ENCODE results near the gene EML4.

EML4 gene

DNA sequence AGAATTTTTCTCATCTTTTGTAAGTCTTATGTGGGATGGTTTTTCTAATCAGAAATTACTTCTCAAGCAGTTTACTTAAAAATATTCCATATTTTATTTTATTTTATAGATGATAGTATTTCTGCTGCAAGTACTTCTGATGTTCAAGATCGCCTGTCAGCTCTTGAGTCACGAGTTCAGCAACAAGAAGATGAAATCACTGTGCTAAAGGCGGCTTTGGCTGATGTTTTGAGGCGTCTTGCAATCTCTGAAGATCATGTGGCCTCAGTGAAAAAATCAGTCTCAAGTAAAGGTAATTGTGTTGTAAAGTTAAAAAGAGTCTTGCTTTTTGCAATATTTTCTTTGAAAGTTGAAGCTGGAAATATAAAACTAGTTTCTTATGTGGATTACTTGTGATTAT lies 76.2 kb downstream of the EML4 start:
- Mint-ChIP-seq H3K4me3 (no peak overlapping the region), H3K9me3 (no peaks in the 10 kb centered on the region), H3K4me1 (ENCODE audit: low read depth) (peaks cover 2% of the 10 kb centered on the region), H3K27ac (no peak overlapping the region), H3K27me3 (ENCODE audit: low read depth) (no peaks in the 10 kb centered on the region), H3K36me3 (ENCODE audit: low read depth) (peaks cover 14% of the 10 kb centered on the region)
- no peak for DNase-seq (ENCODE audit: low spot score)

DNA sequence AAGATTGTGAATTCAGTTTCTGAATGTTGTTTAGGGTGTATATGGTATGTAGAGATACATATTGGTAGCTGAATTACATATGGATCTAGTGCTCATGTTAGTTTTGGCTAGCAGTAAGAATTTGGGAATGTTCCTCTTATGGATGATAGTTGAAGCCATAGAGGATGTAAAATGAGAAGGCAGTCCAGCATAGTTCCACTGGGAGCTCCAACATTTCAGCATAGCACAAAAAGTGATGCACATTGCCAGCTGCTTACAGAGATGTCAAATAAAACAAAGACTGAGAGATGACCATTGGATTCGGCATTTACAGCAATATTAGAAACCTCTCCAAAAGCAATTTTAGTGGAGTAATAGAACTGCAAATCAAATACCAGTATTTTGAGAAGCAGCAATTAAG lies 77.4 kb downstream of the EML4 start:
- H3K4me1 Mint-ChIP-seq (ENCODE audit: low read depth), result peaks cover 4% of the 10 kb centered on the region
- H3K36me3 Mint-ChIP-seq (ENCODE audit: low read depth), result peaks cover 17% of the 10 kb centered on the region
- H3K27ac Mint-ChIP-seq, result no peak overlapping the region
- H3K4me3 Mint-ChIP-seq, result no peak overlapping the region
- H3K9me3 Mint-ChIP-seq, result no peaks in the 10 kb centered on the region
- no peak for DNase-seq (ENCODE audit: low spot score)
- no peaks in the 10 kb centered on the region for H3K27me3 Mint-ChIP-seq (ENCODE audit: low read depth)

DNA sequence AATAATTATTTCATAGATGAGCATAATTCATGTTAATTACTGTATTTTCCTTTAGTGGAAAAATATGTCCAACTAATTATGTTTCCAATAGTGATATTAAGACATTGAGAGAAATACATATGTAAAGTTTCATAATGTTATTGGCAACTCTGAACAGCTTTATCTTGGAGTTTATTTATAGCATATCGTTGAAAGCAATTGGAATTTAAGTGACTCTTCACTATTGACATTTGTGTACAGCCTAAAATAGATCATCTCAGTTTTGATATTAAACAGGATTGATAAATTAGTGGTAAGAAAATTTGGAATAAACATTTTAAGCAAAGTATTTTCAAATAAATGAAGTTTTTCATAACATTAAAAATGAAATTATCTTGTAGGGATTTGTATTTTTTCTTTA lies 79.7 kb downstream of the EML4 start:
- H3K4me1 Mint-ChIP-seq (ENCODE audit: low read depth), result peaks cover 17% of the 10 kb centered on the region
- no peaks in the 10 kb centered on the region for H3K9me3 Mint-ChIP-seq
- H3K4me3 Mint-ChIP-seq, result no peak overlapping the region
- no peak for DNase-seq (ENCODE audit: low spot score)
- H3K27ac Mint-ChIP-seq, result no peak overlapping the region
- no peaks in the 10 kb centered on the region for H3K27me3 Mint-ChIP-seq (ENCODE audit: low read depth)
- H3K36me3 Mint-ChIP-seq (ENCODE audit: low read depth), result peaks cover 22% of the 10 kb centered on the region

DNA sequence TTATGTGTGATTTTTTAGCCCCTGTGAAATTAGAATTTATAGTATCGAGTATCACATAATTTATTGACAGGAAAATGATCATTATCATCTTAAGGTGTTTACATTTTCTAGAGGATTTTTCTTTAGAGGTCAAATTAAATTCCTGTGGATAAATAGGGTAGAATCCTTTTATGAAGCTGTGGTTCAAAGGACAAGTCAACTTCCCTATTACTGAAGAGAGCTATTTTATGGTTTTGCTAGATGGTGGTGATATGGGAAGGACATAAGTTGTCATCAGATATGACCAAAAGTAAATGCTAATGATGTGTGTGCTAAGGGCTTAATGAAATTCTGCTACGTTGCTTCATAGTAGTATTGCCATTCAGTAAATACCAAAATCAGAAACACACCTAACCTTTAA lies 80.1 kb downstream of the EML4 start:
- H3K9me3 Mint-ChIP-seq, result no peaks in the 10 kb centered on the region
- DNase-seq (ENCODE audit: low spot score), result no peak
- no peak overlapping the region for H3K27ac Mint-ChIP-seq
- peaks cover 18% of the 10 kb centered on the region for H3K4me1 Mint-ChIP-seq (ENCODE audit: low read depth)
- no peaks in the 10 kb centered on the region for H3K27me3 Mint-ChIP-seq (ENCODE audit: low read depth)
- peaks cover 24% of the 10 kb centered on the region for H3K36me3 Mint-ChIP-seq (ENCODE audit: low read depth)
- no peak overlapping the region for H3K4me3 Mint-ChIP-seq

DNA sequence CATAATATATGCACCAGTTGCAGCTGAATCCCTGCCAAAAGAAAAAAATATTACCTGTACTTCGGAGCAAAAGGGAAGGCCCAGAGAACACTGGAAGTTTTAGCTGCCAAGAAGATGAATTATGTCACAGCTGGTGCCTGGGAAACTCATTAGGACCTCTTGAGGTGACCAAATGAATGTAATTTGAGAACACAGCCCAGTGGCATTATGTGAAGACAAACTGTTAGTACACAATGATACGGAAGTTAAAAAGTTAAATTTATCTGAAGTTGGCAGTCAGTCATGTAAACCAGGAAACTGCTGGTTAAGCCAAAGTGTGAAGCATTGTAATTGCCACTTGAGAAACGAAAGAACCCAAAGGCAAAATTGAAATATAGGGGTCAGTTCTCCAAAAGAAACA lies 80.7 kb downstream of the EML4 start:
- Mint-ChIP-seq H3K9me3 (no peaks in the 10 kb centered on the region), H3K27ac (no peak overlapping the region), H3K4me3 (no peak overlapping the region), H3K27me3 (ENCODE audit: low read depth) (no peaks in the 10 kb centered on the region), H3K4me1 (ENCODE audit: low read depth) (peaks cover 24% of the 10 kb centered on the region), H3K36me3 (ENCODE audit: low read depth) (peaks cover 29% of the 10 kb centered on the region)
- no peak for DNase-seq (ENCODE audit: low spot score)

DNA sequence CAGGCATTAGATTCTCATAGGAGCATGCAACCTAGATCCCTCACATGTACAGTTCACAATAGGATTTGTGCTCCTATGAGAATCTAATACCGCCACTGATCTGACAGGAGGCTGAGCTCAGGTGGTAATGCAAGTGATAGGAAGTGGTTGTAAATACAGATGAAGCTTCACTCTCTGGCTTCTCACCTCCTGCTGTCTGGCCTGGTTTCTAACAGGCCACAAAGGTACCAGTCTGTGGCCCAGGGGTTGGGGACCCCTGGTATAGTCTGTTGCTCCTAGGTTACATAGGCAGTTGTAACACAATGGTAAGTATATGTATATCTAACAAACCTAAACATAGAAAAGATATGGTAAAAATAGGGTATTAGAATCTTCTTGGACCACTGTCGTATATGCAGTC lies 81.8 kb downstream of the EML4 start:
- peaks cover 29% of the 10 kb centered on the region for H3K4me1 Mint-ChIP-seq (ENCODE audit: low read depth)
- no peak for DNase-seq (ENCODE audit: low spot score)
- H3K4me3 Mint-ChIP-seq, result no peak overlapping the region
- H3K27me3 Mint-ChIP-seq (ENCODE audit: low read depth), result no peaks in the 10 kb centered on the region
- H3K9me3 Mint-ChIP-seq, result no peaks in the 10 kb centered on the region
- no peak overlapping the region for H3K27ac Mint-ChIP-seq
- H3K36me3 Mint-ChIP-seq (ENCODE audit: low read depth), result peaks cover 27% of the 10 kb centered on the region

DNA sequence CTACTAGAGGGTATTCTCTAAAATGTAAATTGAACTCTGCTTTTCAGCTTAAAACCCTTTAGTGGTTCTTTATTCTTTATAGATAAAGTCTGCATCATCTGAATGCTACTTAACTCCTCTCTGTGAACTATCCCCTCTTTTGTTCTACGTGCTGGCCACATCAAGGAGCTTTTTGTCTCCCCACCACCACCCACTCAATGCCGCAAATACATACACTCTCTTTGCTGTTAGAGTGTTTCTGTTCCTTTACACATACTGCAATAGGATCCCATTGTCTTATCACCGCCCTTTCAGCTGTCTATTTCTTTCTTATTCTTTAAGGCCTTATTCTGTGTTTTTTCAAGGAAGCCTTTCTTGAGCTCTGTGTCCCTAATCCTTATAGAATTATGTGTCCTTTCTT lies 83.3 kb downstream of the EML4 start:
- Mint-ChIP-seq H3K27ac (no peak overlapping the region), H3K36me3 (ENCODE audit: low read depth) (peaks cover 27% of the 10 kb centered on the region), H3K4me1 (ENCODE audit: low read depth) (peaks cover 39% of the 10 kb centered on the region), H3K27me3 (ENCODE audit: low read depth) (no peaks in the 10 kb centered on the region), H3K9me3 (no peaks in the 10 kb centered on the region), H3K4me3 (no peak overlapping the region)
- DNase-seq (ENCODE audit: low spot score), result peak; percentile 9

DNA sequence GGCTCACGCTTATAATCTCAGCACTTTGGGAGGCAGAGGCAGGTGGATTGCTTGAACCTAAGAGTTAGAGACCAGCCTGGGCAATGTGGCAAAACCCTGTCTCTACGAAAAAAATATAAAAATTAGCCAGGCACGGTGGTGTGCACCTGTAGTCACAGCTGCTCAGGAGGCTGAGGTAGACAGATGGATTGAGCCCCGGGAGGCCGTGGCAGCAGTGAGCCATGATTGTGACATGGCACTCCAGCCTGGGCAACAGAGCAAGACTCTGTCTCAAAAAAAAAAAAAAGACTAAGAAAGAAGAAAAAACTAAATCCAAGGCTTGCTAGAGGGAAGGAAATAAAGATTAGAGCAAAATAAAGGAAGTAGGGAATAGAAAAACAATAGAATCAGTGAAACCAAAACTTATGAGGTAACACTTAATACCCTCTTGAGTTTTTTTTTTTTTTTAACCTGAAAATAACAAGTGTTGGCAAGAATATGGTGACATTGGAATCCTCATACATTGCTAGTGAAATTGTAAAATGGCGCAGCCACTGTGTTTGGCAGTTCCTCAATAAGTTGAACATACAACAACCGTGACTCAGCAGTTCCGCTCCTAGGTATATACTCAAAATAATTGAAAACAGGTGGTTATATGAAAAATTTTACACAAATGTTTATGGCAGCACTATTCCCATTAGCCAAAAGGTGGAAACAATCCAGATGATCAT lies 85.2 kb downstream of the EML4 start:
- no peaks in the 10 kb centered on the region for H3K27me3 Mint-ChIP-seq (ENCODE audit: low read depth)
- no peaks in the 10 kb centered on the region for H3K9me3 Mint-ChIP-seq
- peaks cover 39% of the 10 kb centered on the region for H3K4me1 Mint-ChIP-seq (ENCODE audit: low read depth)
- H3K36me3 Mint-ChIP-seq (ENCODE audit: low read depth), result peaks cover 34% of the 10 kb centered on the region
- H3K27ac Mint-ChIP-seq, result no peak overlapping the region
- no peak for DNase-seq (ENCODE audit: low spot score)
- no peak overlapping the region for H3K4me3 Mint-ChIP-seq

DNA sequence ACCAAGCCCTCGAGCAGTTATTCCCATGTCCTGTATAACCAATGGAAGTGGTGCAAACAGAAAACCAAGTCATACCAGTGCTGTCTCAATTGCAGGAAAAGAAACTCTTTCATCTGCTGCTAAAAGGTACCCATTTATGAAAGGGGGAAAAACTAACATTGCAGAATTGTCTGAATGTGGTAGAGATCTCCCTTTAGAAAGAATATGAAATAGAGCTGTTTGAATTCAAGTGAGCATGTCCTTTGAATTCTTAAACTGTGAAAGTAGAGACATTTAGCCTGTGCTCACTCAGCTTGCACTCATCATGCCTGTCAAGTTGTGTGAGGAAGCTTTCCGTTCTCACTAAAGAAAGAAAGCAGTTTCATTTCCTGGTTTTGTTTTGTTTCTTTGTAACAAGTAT lies 87.4 kb downstream of the EML4 start:
- Mint-ChIP-seq H3K27me3 (ENCODE audit: low read depth) (no peaks in the 10 kb centered on the region), H3K36me3 (ENCODE audit: low read depth) (peaks cover 32% of the 10 kb centered on the region), H3K4me3 (peak overlapping the region; percentile 67), H3K4me1 (ENCODE audit: low read depth) (peaks cover 37% of the 10 kb centered on the region), H3K9me3 (no peaks in the 10 kb centered on the region), H3K27ac (peak overlapping the region; percentile 84)
- no peak for DNase-seq (ENCODE audit: low spot score)

DNA sequence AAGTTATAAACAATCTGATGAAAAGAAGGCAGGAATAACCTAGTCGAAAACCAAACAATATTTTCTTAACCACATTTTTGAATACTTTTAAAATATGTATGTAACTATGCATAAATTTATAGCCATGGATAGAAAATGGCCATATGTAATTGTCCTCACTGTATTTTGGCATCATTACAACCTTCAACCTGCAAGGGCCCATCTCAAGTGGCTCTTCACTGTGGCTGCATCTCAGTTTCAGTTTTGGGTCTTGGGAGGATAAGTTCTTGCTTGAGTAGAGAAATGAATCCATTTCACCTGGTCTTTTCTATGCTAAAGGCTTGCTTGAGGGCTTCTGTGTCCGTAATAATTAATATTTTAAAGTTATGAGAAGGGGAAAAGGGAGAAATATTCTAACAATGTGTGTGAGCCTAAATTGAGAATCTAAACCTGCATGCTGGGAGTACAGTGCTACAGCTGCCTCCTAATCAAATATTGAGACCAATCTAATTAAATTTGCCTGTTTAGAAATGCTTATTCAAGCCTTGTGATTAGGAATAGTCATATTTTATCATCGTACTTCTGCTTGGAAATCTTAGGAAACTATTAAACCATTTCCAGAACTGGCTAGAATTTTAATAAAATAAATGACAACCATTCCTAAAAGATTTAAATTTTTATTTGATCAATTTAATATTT lies 92.5 kb downstream of the EML4 start:
- no peaks in the 10 kb centered on the region for H3K27me3 Mint-ChIP-seq (ENCODE audit: low read depth)
- peaks cover 21% of the 10 kb centered on the region for H3K36me3 Mint-ChIP-seq (ENCODE audit: low read depth)
- H3K9me3 Mint-ChIP-seq, result no peaks in the 10 kb centered on the region

DNA sequence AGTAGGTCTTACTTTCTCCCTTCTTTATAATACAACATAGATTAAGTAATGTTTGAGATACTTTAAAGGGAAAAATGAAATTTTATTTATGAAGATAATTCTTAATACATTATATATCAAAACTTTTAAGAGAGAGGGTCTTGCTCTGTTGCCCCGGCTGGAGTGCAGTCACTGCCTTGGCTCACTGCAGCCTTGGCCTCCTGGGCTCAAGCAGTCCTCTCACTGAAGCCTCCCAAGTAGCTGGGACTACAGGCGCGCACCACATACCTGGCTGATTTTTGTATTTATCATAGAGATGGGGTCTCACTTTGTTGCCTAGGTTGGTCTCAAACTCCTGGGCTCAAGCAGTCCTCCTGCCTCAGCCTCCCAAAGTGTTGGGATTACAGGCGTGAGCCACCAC lies 97.1 kb downstream of the EML4 start:
- no peak overlapping the region for H3K4me3 Mint-ChIP-seq
- DNase-seq (ENCODE audit: low spot score), result no peak
- peaks cover 11% of the 10 kb centered on the region for H3K36me3 Mint-ChIP-seq (ENCODE audit: low read depth)
- H3K27ac Mint-ChIP-seq, result no peak overlapping the region
- no peaks in the 10 kb centered on the region for H3K9me3 Mint-ChIP-seq
- no peaks in the 10 kb centered on the region for H3K27me3 Mint-ChIP-seq (ENCODE audit: low read depth)
- peaks cover 12% of the 10 kb centered on the region for H3K4me1 Mint-ChIP-seq (ENCODE audit: low read depth)

More for the DNA sequence above, 92.5 kb downstream of the EML4 start:
- DNase-seq (ENCODE audit: low spot score), result no peak
- Mint-ChIP-seq H3K4me1 (ENCODE audit: low read depth) (peaks cover 7% of the 10 kb centered on the region), H3K27ac (no peak overlapping the region), H3K4me3 (no peak overlapping the region)

DNA sequence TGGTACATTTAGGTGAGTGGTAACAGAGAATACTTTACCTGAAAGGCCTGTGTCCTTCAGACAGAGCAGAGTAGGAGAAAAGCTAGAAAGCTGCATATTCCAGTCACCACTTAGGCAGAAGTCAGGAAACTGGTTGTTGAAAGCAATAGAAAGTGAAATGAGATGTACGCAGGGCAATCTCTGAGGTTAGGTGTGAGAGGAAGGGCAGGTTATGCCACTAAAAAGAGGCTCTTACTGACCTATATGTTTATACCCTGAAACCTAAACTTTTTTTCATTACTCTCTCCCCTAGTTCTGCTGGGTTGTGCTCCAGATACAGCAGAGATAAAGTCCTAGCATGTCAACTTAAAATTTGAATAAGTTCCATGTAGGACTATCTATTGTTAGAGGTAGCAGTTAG lies 98.4 kb downstream of the EML4 start:
- H3K9me3 Mint-ChIP-seq, result no peaks in the 10 kb centered on the region
- no peaks in the 10 kb centered on the region for H3K27me3 Mint-ChIP-seq (ENCODE audit: low read depth)
- no peak for DNase-seq (ENCODE audit: low spot score)
- no peak overlapping the region for H3K27ac Mint-ChIP-seq
- peaks cover 10% of the 10 kb centered on the region for H3K4me1 Mint-ChIP-seq (ENCODE audit: low read depth)
- H3K36me3 Mint-ChIP-seq (ENCODE audit: low read depth), result peaks cover 11% of the 10 kb centered on the region
- no peak overlapping the region for H3K4me3 Mint-ChIP-seq

DNA sequence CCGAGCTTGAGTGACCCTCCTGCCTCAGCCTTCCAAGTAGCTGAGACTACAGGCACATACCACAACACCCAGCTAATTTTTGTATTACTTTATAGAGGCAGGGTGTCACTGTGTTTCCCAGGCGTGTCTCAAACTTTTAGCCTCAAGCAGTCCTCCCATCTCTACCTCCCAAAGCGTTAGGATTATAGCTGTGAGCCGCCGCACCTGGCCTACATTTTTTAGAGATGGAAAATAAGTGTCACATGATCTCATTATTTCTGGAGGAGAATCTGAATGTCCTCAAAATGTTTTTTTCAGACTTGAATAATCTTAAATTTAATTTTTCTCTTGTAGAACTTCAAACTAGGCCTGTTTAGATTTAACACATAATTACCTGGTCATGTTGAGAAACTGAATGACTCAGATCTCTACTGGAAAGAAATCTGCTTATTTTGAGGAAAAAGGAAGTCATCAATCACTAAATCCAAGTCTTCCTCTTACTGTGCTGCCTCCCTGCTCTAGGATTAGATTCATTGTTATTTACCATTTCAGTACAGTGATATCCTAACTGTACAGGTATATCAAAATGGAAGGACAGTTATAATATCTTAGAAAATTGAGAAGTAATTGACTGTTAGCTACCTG lies 99.5 kb downstream of the EML4 start:
- Mint-ChIP-seq H3K27ac (no peak overlapping the region), H3K4me1 (ENCODE audit: low read depth) (peaks cover 10% of the 10 kb centered on the region), H3K27me3 (ENCODE audit: low read depth) (no peaks in the 10 kb centered on the region), H3K36me3 (ENCODE audit: low read depth) (peaks cover 10% of the 10 kb centered on the region), H3K4me3 (no peak overlapping the region), H3K9me3 (no peaks in the 10 kb centered on the region)
- no peak for DNase-seq (ENCODE audit: low spot score)

DNA sequence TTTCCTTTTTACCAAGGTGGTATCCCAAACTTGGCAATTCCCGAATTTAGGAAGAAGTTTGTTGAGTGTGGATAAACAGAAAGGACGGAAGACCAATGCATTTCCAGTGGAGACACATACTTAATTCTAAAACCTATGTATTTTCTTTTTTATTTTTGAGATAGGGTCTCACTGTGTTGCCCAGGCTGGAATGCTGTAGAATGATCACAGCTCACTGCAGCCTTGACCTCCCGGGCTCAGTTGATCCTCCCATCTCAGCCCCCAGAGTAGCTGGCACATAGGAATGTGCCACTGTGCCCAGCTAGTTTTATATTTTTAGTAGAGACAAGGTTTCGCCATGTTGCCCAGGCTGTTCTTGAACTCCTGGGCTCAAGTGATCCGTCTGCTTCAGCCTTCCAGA lies 101.6 kb downstream of the EML4 start:
- Mint-ChIP-seq H3K4me1 (ENCODE audit: low read depth) (peaks cover 10% of the 10 kb centered on the region), H3K9me3 (no peaks in the 10 kb centered on the region), H3K4me3 (no peak overlapping the region), H3K36me3 (ENCODE audit: low read depth) (peaks cover 7% of the 10 kb centered on the region), H3K27me3 (ENCODE audit: low read depth) (no peaks in the 10 kb centered on the region), H3K27ac (no peak overlapping the region)
- DNase-seq (ENCODE audit: low spot score), result no peak

Measured in T-helper 2 cell treated with Interferon-gamma antibody and Interleukin-4, amounts not matched to agents 5 μg/mL and 100 μg/mL, for 36 hours (primary cell).